Measurements from ENCODE around the gene STX10.

Gene STX10

DNA sequence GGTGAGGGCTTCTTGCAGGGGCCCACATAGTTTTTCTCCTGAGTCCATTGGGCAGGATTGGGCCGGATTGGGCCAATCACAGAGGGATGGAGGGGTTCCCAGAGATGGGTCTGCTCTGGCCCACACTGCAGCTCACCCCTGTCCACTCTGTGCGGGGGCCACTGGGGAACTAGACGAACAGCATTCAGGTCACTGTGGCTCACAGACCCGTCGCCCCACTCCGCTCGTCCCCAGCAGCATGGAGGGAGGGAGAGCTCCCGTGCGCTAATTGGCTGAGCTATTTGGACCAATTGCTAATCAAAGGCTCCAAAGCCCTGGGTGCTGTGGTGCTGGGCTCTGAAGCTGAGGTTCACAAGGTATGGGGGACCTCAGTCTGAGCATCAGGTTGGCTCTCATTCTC, 20.8 kb downstream of the STX10 start:
- no peak for DNase-seq
- in situ Hi-C loops (cut with HindIII; ENCODE audit: low pct_ligation_motif_present, low sequenced_read_pairs): no loop called here
- Histone ChIP-seq H3K36me3 (replicated peaks) (peaks cover 28% of the 10 kb centered on the region), H3K27ac (no peak overlapping the region), H3K27me3 (replicated peaks) (no peaks in the 10 kb centered on the region), H3K4me3 (ENCODE audit: low read depth, low read length) (no peak overlapping the region)
- no peak for TF ChIP-seq CTCF (IDR thresholded peaks at IDR 0.05; ENCODE audit: low read depth, low read length, missing control alignments)

DNA sequence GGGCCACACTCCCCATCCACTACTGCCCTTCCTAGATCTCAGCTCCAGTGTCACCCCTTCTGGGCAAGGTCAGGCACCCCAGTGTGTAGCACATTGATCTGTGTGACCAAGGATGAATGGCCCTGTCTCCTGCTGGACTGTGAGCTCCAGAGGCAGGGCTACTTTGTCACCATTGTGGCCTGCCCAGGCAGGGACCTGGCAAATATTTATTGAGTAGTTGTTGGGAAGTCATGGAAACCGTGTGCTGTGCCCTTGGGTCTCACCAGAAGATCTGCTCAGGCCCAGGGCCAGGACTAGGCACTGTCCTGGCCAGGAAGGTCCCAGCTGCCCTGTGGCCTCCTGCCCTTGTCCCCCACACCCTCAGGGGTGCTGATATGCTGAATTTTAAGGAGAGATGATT, 21.6 kb downstream of the STX10 start:
- no peak for TF ChIP-seq CTCF (IDR thresholded peaks at IDR 0.05; ENCODE audit: low read depth, low read length, missing control alignments)
- Histone ChIP-seq H3K4me3 (ENCODE audit: low read depth, low read length) (no peak overlapping the region), H3K27ac (no peak overlapping the region), H3K27me3 (replicated peaks) (no peaks in the 10 kb centered on the region), H3K36me3 (replicated peaks) (peaks cover 25% of the 10 kb centered on the region)
- in situ Hi-C loops (cut with HindIII; ENCODE audit: low pct_ligation_motif_present, low sequenced_read_pairs): no loop called here
- DNase-seq: no peak

DNA sequence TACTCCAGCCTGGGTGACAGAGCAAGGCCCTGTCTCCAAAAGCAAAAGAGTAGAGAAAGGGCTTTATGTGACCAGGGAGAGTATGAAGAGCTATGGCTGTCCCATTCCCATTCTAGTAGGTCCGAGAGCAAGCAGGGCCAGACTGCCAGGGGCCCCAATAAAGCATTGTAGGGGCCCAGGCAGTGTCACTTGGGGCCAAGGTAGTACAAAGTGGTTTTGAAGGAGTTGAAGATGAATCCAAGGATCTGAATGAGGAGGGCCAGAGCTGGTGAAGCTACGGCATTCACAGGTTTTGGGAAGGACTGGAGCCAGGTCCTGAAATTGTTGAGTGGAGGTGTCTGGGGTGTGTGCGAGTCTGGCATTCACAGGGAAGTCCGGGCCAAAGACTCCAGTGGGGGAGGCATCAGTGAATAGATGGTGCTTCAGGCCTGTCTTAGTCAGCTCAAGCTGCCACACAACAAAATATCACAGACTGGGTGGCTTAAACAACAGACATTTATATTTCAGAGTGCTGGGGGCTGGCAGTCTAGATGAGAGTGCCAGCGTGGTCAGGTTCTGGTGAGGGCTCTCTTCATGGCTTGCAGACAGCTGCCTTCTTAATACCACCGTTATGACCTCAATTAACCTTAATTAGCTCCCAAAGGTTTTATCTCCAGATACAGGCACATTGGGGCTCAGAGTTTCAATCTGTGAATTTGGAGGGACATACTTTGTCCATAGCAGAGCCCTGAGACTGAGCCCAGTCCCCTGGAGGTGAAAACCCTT, 22.2 kb downstream of the STX10 start:
- H3K36me3 ChIP-seq (replicated peaks): peaks cover 25% of the 10 kb centered on the region
- no peaks in the 10 kb centered on the region for H3K27me3 ChIP-seq (replicated peaks)
- DNase-seq: no peak
- TF ChIP-seq CTCF (IDR thresholded peaks at IDR 0.05; ENCODE audit: low read depth, low read length, missing control alignments): no peak
- in situ Hi-C loops (cut with HindIII; ENCODE audit: low pct_ligation_motif_present, low sequenced_read_pairs): no loop called here
- no peak overlapping the region for H3K27ac ChIP-seq
- H3K4me3 ChIP-seq (ENCODE audit: low read depth, low read length): no peak overlapping the region

DNA sequence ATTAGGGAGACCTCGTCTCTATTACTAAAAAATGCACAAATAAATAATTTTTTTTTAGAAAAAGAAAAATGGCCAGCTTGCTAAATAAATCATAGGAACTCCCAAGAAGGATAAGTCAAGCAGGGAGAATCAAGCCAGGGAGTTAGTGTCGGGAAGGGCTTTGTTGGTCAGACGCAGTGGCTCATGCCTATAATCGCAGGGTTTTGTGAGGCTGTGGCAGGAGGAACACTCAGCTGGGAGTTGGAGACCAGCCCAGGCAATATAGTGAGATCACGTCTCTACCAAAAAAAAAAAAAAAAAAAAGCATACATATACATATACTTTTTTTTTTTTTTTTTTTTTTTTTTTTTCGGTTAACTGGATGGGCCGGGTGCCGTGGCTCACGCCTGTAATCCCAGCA, 23.1 kb downstream of the STX10 start:
- no peak for TF ChIP-seq CTCF (IDR thresholded peaks at IDR 0.05; ENCODE audit: low read depth, low read length, missing control alignments)
- in situ Hi-C loops (cut with HindIII; ENCODE audit: low pct_ligation_motif_present, low sequenced_read_pairs): no loop called here
- Histone ChIP-seq H3K27ac (no peak overlapping the region), H3K27me3 (replicated peaks) (no peaks in the 10 kb centered on the region), H3K4me3 (ENCODE audit: low read depth, low read length) (no peak overlapping the region), H3K36me3 (replicated peaks) (peaks cover 23% of the 10 kb centered on the region)
- DNase-seq: no peak

- no peak for DNase-seq
- Histone ChIP-seq H3K27ac (no peak overlapping the region), H3K4me3 (ENCODE audit: low read depth, low read length) (no peak overlapping the region), H3K36me3 (replicated peaks) (peaks cover 20% of the 10 kb centered on the region), H3K27me3 (replicated peaks) (no peaks in the 10 kb centered on the region)
- in situ Hi-C loops (cut with HindIII; ENCODE audit: low pct_ligation_motif_present, low sequenced_read_pairs): no loop called here
- no peak for TF ChIP-seq CTCF (IDR thresholded peaks at IDR 0.05; ENCODE audit: low read depth, low read length, missing control alignments)
These were observed 26.9 kb downstream of the STX10 start for GRCh38 chr19:13122980-13123957.
